NCI-H82 treated with DMSO at 0.1 percent for 48 hours (cell line): ENCODE data around the gene TMEM135.

Experiments
- DNase-seq: peaks from one replicate; lab custom pipeline; 2025; ENCODE audit not compliant: unreplicated experiment; lab: John Stamatoyannopoulos, UW

TMEM135 gene

GRCh38 chr11:87190071-87190470 lies 152.3 kb downstream of the TMEM135 start:
- DNase-seq = no peak

GRCh38 chr11:87193756-87194470 lies 156.2 kb downstream of the TMEM135 start:
- DNase-seq = no peak

GRCh38 chr11:87194985-87195820 lies 157.5 kb downstream of the TMEM135 start:
- no peak for DNase-seq

- no peak for DNase-seq
Measured at GRCh38 chr11:87198266-87198881, 160.6 kb downstream of the TMEM135 start.

- no peak for DNase-seq
Measured at GRCh38 chr11:87201376-87201775, 163.6 kb downstream of the TMEM135 start.

- DNase-seq = no peak
Measured at GRCh38 chr11:87203907-87204602, 166.3 kb downstream of the TMEM135 start.

- DNase-seq = no peak
Measured at GRCh38 chr11:87212891-87213290, 175.2 kb downstream of the TMEM135 start.

GRCh38 chr11:87213444-87213843 lies 175.7 kb downstream of the TMEM135 start:
- DNase-seq = no peak

- DNase-seq = no peak
Measured at GRCh38 chr11:87215236-87215635, 177.5 kb downstream of the TMEM135 start.

- DNase-seq = no peak
Measured at GRCh38 chr11:87219266-87219665, 181.5 kb downstream of the TMEM135 start.

GRCh38 chr11:87223816-87224215 lies 186.1 kb downstream of the TMEM135 start:
- no peak for DNase-seq

GRCh38 chr11:87224486-87224885 lies 186.8 kb downstream of the TMEM135 start:
- DNase-seq = no peak

GRCh38 chr11:87228820-87229219 lies 191.1 kb downstream of the TMEM135 start:
- no peak for DNase-seq

GRCh38 chr11:87230995-87231394 lies 193.3 kb downstream of the TMEM135 start:
- no peak for DNase-seq

- DNase-seq = no peak
Measured at GRCh38 chr11:87232320-87232719, 194.6 kb downstream of the TMEM135 start.

GRCh38 chr11:87235366-87235765 lies 197.6 kb downstream of the TMEM135 start:
- DNase-seq = no peak

GRCh38 chr11:87236368-87236767 lies 198.6 kb downstream of the TMEM135 start:
- DNase-seq = no peak

- no peak for DNase-seq
Measured at GRCh38 chr11:87239001-87239400, 201.3 kb downstream of the TMEM135 start.

- no peak for DNase-seq
Measured at GRCh38 chr11:87239531-87239930, 201.8 kb downstream of the TMEM135 start.

GRCh38 chr11:87251560-87251959 lies 213.8 kb downstream of the TMEM135 start:
- no peak for DNase-seq

- DNase-seq = no peak
Measured at GRCh38 chr11:87252869-87253268, 215.1 kb downstream of the TMEM135 start.
